IPS-20b (cell line): Measurements from ENCODE around the gene MACROD2.

Source experiments
- H3K27ac ChIP-seq: one replicate; pipeline ENCODE4 v1.5.1; 2013; ENCODE audit warnings: low read length
- H3K27me3 ChIP-seq: 2 replicates; pipeline ENCODE4 v1.6.1; 2013; ENCODE audit warnings: mild to moderate bottlenecking, low read length, inconsistent platforms; ENCODE audit not compliant: insufficient read depth
- H3K36me3 ChIP-seq: 2 replicates; pipeline ENCODE4 v1.6.1; 2013; ENCODE audit warnings: low read depth, mild to moderate bottlenecking, inconsistent platforms, low read length, moderate library complexity; ENCODE audit not compliant: insufficient read depth
- H3K4me1 ChIP-seq: 2 replicates; pipeline ENCODE4 v1.6.1; 2013; ENCODE audit warnings: mild to moderate bottlenecking, control low read depth, inconsistent platforms, low read length, moderate library complexity; ENCODE audit not compliant: insufficient read depth
- H3K4me3 ChIP-seq: 2 replicates; pipeline ENCODE4 v1.5.1; 2013; ENCODE audit warnings: mild to moderate bottlenecking, low read length, inconsistent platforms
- H3K9ac ChIP-seq: 2 replicates; pipeline ENCODE4 v1.6.1; 2013; ENCODE audit warnings: low read depth, mild to moderate bottlenecking, inconsistent platforms, low read length, moderate library complexity
- H3K9me3 ChIP-seq: 2 replicates; pipeline ENCODE4 v1.6.1; 2013; ENCODE audit warnings: mild to moderate bottlenecking, low read depth, low read length, inconsistent platforms; ENCODE audit not compliant: insufficient read depth

MACROD2 gene

DNA sequence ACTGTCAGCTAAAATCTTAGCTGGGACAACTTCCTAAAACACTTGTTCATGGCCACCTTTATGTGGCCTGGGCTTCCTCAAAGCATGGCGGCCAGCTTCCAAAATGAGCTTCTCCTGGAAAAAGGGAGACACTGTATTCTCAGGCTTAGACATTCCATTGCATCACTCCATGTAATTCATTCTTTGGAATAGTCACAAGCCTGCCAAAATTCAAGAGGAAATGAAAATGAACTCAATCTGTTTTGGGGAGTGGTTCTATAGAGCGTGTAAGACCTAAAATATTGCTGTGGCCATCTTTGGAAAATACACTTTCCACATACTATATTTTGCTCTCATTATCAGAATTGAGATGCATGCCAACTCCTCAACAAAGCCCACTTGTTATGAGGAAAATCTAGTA, 1890.9 kb downstream of the MACROD2 start:
- Histone ChIP-seq H3K27ac (no peak overlapping the region), H3K4me3 (no peak overlapping the region), H3K27me3 (no peaks in the 10 kb centered on the region), H3K36me3 (no peaks in the 10 kb centered on the region), H3K9me3 (peaks cover 10% of the 10 kb centered on the region), H3K4me1 (peaks cover 20% of the 10 kb centered on the region; the same call in 1 of the 2 replicates), H3K9ac (no peak overlapping the region)

DNA sequence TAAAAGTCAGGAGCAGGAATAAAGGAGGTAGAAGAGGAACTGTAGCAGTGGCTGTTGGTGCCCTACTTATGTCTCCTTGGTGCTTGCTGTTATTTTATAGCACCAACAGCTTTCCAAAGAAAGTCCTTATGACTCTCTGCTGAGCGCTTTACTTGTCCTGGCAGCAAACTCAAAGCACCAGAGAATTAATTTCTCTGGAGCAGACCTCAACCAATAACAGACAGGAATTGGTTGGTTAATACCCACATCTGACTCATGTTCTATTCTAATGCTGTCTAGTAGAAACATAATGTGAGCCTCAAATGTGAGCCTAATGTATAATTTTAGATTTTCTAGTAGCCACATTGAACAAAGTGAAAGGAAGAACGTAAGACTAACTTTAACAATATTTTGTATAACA, 1892.1 kb downstream of the MACROD2 start:
- peaks cover 20% of the 10 kb centered on the region; the same call in 1 of the 2 replicates for H3K4me1 ChIP-seq
- H3K4me3 ChIP-seq, result no peak overlapping the region
- H3K27ac ChIP-seq, result no peak overlapping the region
- no peaks in the 10 kb centered on the region for H3K36me3 ChIP-seq
- peaks cover 5% of the 10 kb centered on the region; the same call in 1 of the 2 replicates for H3K9me3 ChIP-seq
- no peak overlapping the region for H3K9ac ChIP-seq
- H3K27me3 ChIP-seq, result no peaks in the 10 kb centered on the region

DNA sequence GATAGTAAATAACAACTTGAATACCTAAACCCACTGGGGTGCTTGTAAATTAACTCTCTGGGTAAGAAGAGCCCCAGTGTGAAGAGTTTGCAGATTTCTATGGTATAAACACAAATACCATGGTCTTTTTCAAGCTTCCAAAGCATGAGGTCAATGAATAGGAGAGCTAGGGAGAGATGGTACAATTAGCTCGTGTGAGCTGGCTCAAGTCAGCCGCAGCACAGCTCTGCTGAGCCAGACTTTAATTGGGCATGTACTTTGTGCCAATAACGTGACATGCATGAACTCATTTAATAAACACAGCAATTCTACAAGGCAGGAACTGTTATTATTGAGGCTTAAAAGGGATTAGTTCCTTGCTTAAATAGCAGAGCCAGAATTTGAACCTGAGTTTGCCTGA, 1893.7 kb downstream of the MACROD2 start:
- peaks cover 5% of the 10 kb centered on the region; the same call in 1 of the 2 replicates for H3K9me3 ChIP-seq
- no peak overlapping the region for H3K9ac ChIP-seq
- no peak overlapping the region for H3K27ac ChIP-seq
- no peaks in the 10 kb centered on the region for H3K36me3 ChIP-seq
- H3K4me1 ChIP-seq, result peaks cover 20% of the 10 kb centered on the region; the same call in 1 of the 2 replicates
- H3K4me3 ChIP-seq, result no peak overlapping the region
- no peaks in the 10 kb centered on the region for H3K27me3 ChIP-seq

DNA sequence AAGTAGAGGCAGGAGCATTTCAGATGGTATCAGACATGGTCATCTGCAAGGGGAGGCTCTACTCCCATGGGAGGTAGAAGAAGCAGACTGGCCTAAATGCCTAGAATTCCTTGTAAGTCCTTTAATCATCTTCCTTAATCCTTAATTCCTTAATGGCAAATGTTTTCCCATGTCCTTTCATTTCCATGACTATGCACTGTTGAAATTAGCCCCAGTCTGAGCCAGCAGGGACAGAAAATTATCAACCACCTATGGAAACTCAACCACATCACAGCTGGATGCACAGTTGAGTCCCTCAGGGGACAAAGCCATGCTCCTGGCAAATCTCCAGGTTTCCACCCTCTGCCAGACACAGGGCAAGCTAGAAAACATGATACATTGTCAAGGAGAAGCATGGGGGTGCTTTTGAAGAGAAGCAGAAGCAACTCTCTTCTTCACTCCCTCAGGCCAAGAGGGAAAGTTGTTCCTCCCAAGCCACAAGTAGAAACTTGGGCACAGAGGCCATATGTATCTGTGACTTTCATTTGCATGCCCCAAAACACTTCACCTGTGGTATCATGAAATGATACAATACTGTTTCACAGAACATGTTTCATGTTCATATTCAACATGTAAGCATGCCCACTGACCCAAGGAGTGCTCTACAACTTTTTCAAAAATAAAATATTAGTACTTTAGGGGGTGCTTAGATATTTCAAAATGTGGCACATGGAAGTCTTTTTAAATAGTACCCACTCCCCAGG, 1894.4 kb downstream of the MACROD2 start:
- Histone ChIP-seq H3K9me3 (peaks cover 5% of the 10 kb centered on the region; the same call in 1 of the 2 replicates), H3K4me1 (peaks cover 20% of the 10 kb centered on the region; the same call in 1 of the 2 replicates), H3K27me3 (no peaks in the 10 kb centered on the region), H3K36me3 (no peaks in the 10 kb centered on the region), H3K27ac (no peak overlapping the region), H3K9ac (no peak overlapping the region), H3K4me3 (no peak overlapping the region)

DNA sequence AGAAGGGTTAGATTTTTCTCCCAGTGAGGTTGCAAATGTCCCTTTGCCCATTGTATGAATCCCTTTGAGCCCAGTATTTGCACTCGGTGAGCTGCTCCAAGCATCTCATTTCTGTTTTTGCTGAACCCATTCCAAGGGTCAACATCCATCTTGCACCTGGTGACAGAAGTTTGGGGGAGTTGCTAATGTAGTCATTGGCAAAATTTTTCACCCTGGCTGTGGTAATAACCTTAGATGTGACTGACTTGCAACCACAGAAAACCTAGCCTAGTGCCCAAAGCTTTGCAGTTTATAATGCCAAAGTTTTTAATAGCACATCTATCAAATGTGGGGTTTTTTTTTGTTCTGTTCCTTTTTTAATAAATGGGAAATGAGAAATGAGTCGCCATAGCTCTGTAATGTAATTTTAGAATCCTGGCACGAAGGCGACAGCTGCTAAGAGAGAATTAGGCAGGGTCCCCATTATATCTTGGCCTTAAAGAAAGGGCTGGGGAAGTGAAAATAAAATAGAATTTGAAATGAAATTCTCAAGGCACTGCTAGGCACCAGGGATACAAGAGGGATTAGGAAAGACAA, 1895.2 kb downstream of the MACROD2 start:
- Histone ChIP-seq H3K36me3 (no peaks in the 10 kb centered on the region), H3K4me1 (peaks cover 20% of the 10 kb centered on the region; the same call in 1 of the 2 replicates), H3K27me3 (no peaks in the 10 kb centered on the region), H3K9ac (no peak overlapping the region), H3K9me3 (peaks cover 5% of the 10 kb centered on the region; the same call in 1 of the 2 replicates), H3K4me3 (no peak overlapping the region), H3K27ac (no peak overlapping the region)

DNA sequence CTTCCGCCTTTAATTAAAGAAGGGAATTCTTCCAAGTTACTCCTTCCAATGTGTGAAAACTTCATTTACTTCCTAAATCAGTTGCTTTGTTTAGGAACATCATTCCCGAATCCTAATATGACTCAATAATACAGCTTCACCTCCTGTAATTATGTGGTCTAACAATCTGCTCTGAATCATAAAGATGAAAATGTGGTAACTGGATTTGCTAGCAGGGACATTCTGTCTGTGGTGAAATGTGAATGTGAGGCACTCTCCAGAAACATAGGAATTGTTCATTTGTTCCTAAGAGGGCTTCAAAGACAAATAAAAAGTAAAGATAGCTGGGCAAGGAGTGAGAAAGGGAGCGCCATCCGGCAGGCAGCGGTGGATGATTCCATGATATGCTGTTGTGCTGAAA, 1899.8 kb downstream of the MACROD2 start:
- H3K27ac ChIP-seq, result no peak overlapping the region
- no peaks in the 10 kb centered on the region for H3K9me3 ChIP-seq
- H3K36me3 ChIP-seq, result no peaks in the 10 kb centered on the region
- no peak overlapping the region for H3K4me3 ChIP-seq
- H3K27me3 ChIP-seq, result no peaks in the 10 kb centered on the region
- no peak overlapping the region for H3K9ac ChIP-seq
- peaks cover 5% of the 10 kb centered on the region; the same call in 1 of the 2 replicates for H3K4me1 ChIP-seq

DNA sequence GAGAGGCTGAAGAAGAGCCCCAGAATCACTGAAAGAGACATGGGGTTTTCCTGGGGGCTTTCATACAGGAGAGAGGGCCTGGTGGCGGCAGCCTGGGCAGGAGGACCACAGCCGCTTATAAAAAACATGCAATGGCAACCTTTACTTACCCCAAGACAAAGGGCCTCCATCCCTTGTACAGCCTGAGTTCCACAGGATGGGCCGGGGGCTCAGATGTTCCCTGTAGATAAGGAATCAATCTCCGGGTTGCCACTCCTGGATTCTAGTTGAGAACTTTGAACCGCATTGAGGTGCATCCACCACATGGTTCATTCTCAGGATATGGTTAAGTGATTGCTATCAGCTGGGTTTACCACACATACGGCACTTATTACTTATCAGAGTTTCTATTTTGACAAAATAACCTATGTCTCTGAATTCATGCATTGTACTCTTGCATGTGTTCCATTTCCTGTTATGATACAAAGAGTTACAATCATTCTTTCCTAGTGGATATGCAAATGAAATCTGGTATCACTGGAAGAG, 1900.3 kb downstream of the MACROD2 start:
- no peak overlapping the region for H3K4me3 ChIP-seq
- no peaks in the 10 kb centered on the region for H3K9me3 ChIP-seq
- H3K27ac ChIP-seq, result no peak overlapping the region
- no peaks in the 10 kb centered on the region for H3K36me3 ChIP-seq
- H3K27me3 ChIP-seq, result no peaks in the 10 kb centered on the region
- no peak overlapping the region for H3K9ac ChIP-seq
- H3K4me1 ChIP-seq, result no peaks in the 10 kb centered on the region; the same call in 1 of the 2 replicates

DNA sequence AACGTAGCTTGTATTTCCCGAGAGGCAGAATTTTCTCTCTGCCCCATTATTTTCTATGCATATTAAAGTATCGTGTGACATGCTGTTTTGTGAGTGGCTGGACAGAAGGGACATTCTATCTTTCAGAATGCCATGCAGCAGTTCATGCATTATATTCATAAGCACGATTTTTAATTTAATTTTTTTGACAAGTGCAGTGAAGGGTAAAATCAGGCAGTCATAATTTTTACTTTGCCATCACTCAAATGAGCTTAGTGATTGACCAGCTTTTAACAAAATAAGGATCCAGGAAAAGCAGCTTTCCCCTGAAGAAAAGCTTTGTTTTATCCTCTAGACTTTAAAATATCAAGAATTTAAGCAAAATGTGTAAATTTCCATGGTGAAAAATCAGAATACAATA, 1904.7 kb downstream of the MACROD2 start:
- no peak overlapping the region for H3K27ac ChIP-seq
- H3K4me3 ChIP-seq, result no peak overlapping the region
- no peaks in the 10 kb centered on the region for H3K9me3 ChIP-seq
- no peak overlapping the region for H3K9ac ChIP-seq
- H3K27me3 ChIP-seq, result no peaks in the 10 kb centered on the region
- H3K4me1 ChIP-seq, result no peaks in the 10 kb centered on the region
- no peaks in the 10 kb centered on the region for H3K36me3 ChIP-seq

DNA sequence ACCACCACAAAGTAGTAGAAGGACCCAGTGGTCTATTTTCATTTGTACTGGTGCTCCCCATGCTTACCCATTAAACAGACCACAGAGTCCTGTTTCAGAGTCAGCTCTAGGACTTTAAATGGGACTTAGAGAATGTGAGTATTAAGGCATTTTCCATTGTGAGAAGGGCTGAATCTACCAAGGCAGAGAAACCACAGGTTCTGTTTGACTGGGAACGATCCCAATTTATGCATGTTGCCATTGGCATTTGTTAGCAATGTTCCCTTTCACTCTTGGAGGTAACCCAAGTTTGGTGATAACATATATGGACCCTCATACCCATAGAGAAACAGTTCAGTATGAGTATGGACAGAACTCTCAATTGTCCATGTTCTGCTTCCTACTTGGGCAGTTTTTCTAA, 1905.1 kb downstream of the MACROD2 start:
- no peak overlapping the region for H3K27ac ChIP-seq
- no peaks in the 10 kb centered on the region for H3K4me1 ChIP-seq
- no peaks in the 10 kb centered on the region for H3K9me3 ChIP-seq
- H3K4me3 ChIP-seq, result no peak overlapping the region
- H3K9ac ChIP-seq, result no peak overlapping the region
- no peaks in the 10 kb centered on the region for H3K36me3 ChIP-seq
- no peaks in the 10 kb centered on the region for H3K27me3 ChIP-seq

DNA sequence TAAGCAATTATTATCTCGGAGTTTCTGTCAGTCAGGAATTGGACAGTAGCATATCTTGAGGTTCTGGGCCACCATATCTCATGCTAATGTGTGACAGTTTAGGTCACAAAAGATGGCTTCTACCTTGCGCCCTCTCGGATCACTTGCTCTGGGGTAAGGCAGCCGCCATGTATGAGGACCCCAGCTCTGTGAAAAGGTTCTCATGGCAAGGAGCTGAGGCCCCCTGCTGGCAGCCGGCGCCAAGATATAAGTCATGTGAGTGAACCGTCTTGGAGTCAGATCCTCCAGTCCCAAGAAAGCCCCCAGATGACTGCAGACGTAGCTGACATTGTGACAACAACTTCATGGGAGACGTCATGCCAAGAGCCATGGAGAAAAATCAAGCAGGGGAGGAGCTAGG, 1907.2 kb downstream of the MACROD2 start:
- Histone ChIP-seq H3K9me3 (no peaks in the 10 kb centered on the region), H3K9ac (no peak overlapping the region), H3K27ac (no peak overlapping the region), H3K4me1 (no peaks in the 10 kb centered on the region), H3K4me3 (no peak overlapping the region), H3K36me3 (no peaks in the 10 kb centered on the region), H3K27me3 (no peaks in the 10 kb centered on the region)

DNA sequence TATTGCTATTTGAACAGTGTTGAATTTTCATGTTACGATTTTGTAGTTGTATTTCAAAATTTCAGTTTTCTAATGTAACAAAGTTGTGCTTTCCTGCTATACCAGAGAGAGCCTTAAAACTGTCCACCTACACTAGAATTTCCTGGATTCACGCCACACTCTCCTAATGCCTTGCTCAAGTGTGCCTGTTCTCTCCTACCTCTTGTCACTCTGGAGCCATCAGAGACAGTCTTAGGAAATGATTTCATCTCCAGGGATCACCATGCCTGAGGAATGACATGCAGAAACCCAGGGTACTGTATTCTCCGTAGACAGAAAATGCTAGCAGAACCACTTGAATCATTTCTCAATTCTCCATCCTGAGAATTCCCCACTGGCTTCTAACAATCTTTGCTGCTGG, 1910.3 kb downstream of the MACROD2 start:
- Histone ChIP-seq H3K36me3 (no peaks in the 10 kb centered on the region), H3K9me3 (no peaks in the 10 kb centered on the region), H3K27me3 (no peaks in the 10 kb centered on the region), H3K4me1 (no peaks in the 10 kb centered on the region), H3K27ac (no peak overlapping the region), H3K4me3 (no peak overlapping the region), H3K9ac (no peak overlapping the region)

DNA sequence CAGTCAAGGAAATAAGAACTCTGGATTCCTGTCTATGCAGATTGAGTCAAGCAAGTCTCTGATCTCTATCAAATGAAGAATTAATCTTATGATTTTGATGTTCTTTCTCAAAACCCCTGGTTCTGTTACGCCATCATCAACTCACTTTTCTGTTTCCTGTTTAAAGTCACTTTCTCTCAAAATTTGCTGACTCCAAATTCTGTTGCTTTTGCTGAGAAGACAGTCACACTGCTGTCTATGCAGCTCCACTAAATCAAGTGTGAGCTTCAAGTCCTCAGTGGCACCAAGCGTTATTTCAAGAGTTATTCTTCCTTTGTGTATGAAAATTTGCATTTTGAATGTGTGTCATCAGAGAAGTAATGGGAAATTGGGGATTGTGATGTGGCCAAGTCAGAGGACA, 1914.7 kb downstream of the MACROD2 start:
- H3K4me1 ChIP-seq, result no peaks in the 10 kb centered on the region
- H3K9me3 ChIP-seq, result no peaks in the 10 kb centered on the region
- H3K4me3 ChIP-seq, result no peak overlapping the region
- H3K9ac ChIP-seq, result no peak overlapping the region
- H3K36me3 ChIP-seq, result no peaks in the 10 kb centered on the region
- H3K27me3 ChIP-seq, result no peaks in the 10 kb centered on the region
- no peak overlapping the region for H3K27ac ChIP-seq
